ENCODE results near the gene GEMIN4.

GEMIN4 gene

GRCh38 chr17:746181-746580, 5.9 kb downstream of the GEMIN4 start:
- H3K4me3 ChIP-seq (ENCODE audit: low read length), result no peak overlapping the region
- H3K79me2 ChIP-seq (ENCODE audit: control insufficient read depth, low read length), result peaks cover 96% of the 10 kb centered on the region
- TF ChIP-seq CTCF (IDR thresholded peaks at IDR 0.05; ENCODE audit: low read depth, low read length, poor library complexity, severe bottlenecking), result no peak
- TF ChIP-seq EZH2phosphoT487 (IDR thresholded peaks at IDR 0.05; ENCODE audit: borderline replicate concordance, low read length), result no peak
- no peaks in the 10 kb centered on the region for H3K27me3 ChIP-seq (ENCODE audit: control insufficient read depth, low read length)
- H3K9me2 ChIP-seq (replicated peaks; ENCODE audit: control insufficient read depth, low read length), result no peaks in the 10 kb centered on the region
- H3K4me2 ChIP-seq (ENCODE audit: low read length), result no peak overlapping the region
- H3F3A ChIP-seq (ENCODE audit: control insufficient read depth, insufficient read depth), result peaks cover 5% of the 10 kb centered on the region; the same call in 1 of the 2 replicates
- H3K9me3 ChIP-seq (ENCODE audit: control insufficient read depth, insufficient read depth, low read length), result no peaks in the 10 kb centered on the region
- H3K4me1 ChIP-seq (ENCODE audit: control insufficient read depth, low read length), result peaks cover 21% of the 10 kb centered on the region
- H3K27ac ChIP-seq (ENCODE audit: low read depth, low read length), result no peak overlapping the region
- H4K20me1 ChIP-seq (ENCODE audit: control insufficient read depth, insufficient read depth, low read depth, low read length), result peaks cover 27% of the 10 kb centered on the region
- peaks cover 95% of the 10 kb centered on the region for H3K36me3 ChIP-seq (ENCODE audit: control insufficient read depth, low read length)

DNA sequence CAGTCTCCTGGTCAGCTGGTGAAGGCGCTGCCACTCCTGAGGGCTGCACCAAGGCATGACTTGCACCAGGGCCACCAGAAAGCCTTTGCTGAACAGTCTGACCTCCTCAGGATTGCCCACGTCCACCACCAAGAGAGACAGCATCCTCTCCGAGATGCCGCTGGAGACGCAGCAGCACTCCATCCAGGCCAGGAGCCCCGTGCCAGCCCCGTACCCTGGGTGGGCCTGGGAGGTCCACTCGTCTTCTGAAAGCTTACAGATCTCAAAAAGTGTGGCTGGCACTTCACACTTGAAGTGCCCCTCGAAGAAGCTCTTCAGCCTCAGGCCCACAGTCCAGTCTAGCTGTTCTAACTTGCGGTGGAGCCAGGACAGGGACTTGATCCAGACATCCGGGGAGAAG, 6.7 kb downstream of the GEMIN4 start:
- Histone ChIP-seq H3K4me2 (ENCODE audit: low read length) (no peak overlapping the region), H3F3A (ENCODE audit: control insufficient read depth, insufficient read depth) (peaks cover 9% of the 10 kb centered on the region), H3K79me2 (ENCODE audit: control insufficient read depth, low read length) (peaks cover 96% of the 10 kb centered on the region), H3K9me3 (ENCODE audit: control insufficient read depth, insufficient read depth, low read length) (no peaks in the 10 kb centered on the region), H3K9me2 (replicated peaks; ENCODE audit: control insufficient read depth, low read length) (no peaks in the 10 kb centered on the region), H4K20me1 (ENCODE audit: control insufficient read depth, insufficient read depth, low read depth, low read length) (peaks cover 21% of the 10 kb centered on the region), H3K4me3 (ENCODE audit: low read length) (no peak overlapping the region), H3K4me1 (ENCODE audit: control insufficient read depth, low read length) (peaks cover 22% of the 10 kb centered on the region), H3K27ac (ENCODE audit: low read depth, low read length) (no peak overlapping the region), H3K36me3 (ENCODE audit: control insufficient read depth, low read length) (peaks cover 95% of the 10 kb centered on the region), H3K27me3 (ENCODE audit: control insufficient read depth, low read length) (no peaks in the 10 kb centered on the region)
- TF ChIP-seq EZH2phosphoT487 (IDR thresholded peaks at IDR 0.05; ENCODE audit: borderline replicate concordance, low read length), result no peak
- no peak for TF ChIP-seq CTCF (IDR thresholded peaks at IDR 0.05; ENCODE audit: low read depth, low read length, poor library complexity, severe bottlenecking)

DNA sequence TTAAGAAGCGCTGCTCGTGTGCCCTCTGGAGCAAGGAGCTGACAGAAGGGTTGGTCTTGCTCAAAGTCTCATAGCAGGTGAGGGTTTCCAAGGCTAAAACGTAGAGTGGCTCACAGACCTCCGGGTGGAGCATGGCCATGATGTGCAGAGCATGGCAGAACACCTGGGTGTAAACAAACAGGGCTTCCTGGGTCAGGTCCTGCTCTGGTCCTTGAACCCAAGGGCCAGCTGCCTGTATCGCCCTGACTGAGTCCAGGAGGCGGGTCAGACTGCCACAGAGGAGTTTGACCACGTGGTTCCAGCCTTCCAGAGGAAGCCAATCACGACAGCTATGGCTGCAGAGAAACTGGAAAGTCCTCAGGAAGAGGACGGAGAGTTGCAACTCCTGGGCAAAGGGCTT, 7.1 kb downstream of the GEMIN4 start:
- TF ChIP-seq EZH2phosphoT487 (IDR thresholded peaks at IDR 0.05; ENCODE audit: borderline replicate concordance, low read length), result no peak
- no peak for TF ChIP-seq CTCF (IDR thresholded peaks at IDR 0.05; ENCODE audit: low read depth, low read length, poor library complexity, severe bottlenecking)
- Histone ChIP-seq H3K4me2 (ENCODE audit: low read length) (no peak overlapping the region), H3K4me1 (ENCODE audit: control insufficient read depth, low read length) (peaks cover 22% of the 10 kb centered on the region), H3K9me3 (ENCODE audit: control insufficient read depth, insufficient read depth, low read length) (no peaks in the 10 kb centered on the region), H3K9me2 (replicated peaks; ENCODE audit: control insufficient read depth, low read length) (no peaks in the 10 kb centered on the region), H3K79me2 (ENCODE audit: control insufficient read depth, low read length) (peaks cover 96% of the 10 kb centered on the region), H3K36me3 (ENCODE audit: control insufficient read depth, low read length) (peaks cover 95% of the 10 kb centered on the region), H3K27me3 (ENCODE audit: control insufficient read depth, low read length) (no peaks in the 10 kb centered on the region), H3F3A (ENCODE audit: control insufficient read depth, insufficient read depth) (peaks cover 9% of the 10 kb centered on the region), H3K4me3 (ENCODE audit: low read length) (no peak overlapping the region), H4K20me1 (ENCODE audit: control insufficient read depth, insufficient read depth, low read depth, low read length) (peaks cover 16% of the 10 kb centered on the region), H3K27ac (ENCODE audit: low read depth, low read length) (no peak overlapping the region)

Measured in DOHH2 (cell line).